Calu3 (cell line): Measurements from ENCODE around the gene FSCN2. TPM values are rescaled to one million over a fixed set of nuclear protein-coding genes. Genes with fewer than 3 reads are reported as not detected.

ENCODE experiments used
- BruUV-seq: library from RNA; stranded (reverse); fragments of 400-500 nt; replicated peaks from 2 replicates; lab custom pipeline; 2021; lab: Mats Ljungman, UMichigan
- CTCF ChIA-PET: fragments of 300-600 bp; sonication (Branson Sonifier 250); formaldehyde crosslinking; loops from one replicate; lab custom pipeline; 2022; ENCODE audit warnings: antibody characterized with exemption; lab: Charles Lee
- DNase-seq: peaks from one replicate; pipeline ENCODE4 v3.0.0; 2022
- H3K27ac Mint-ChIP-seq: one replicate; pipeline ENCODE4 v1.8.0; 2022; ENCODE audit warnings: mixed read lengths; ENCODE audit not compliant: unreplicated experiment
- H3K27me3 Mint-ChIP-seq: one replicate; pipeline ENCODE4 v1.8.0; 2022; ENCODE audit warnings: mixed read lengths; ENCODE audit not compliant: unreplicated experiment
- H3K36me3 Mint-ChIP-seq: one replicate; pipeline ENCODE4 v1.8.0; 2022; ENCODE audit warnings: mild to moderate bottlenecking, moderate library complexity, mixed read lengths; ENCODE audit not compliant: insufficient read depth, unreplicated experiment
- H3K4me1 Mint-ChIP-seq: one replicate; pipeline ENCODE4 v1.8.0; 2022; ENCODE audit warnings: mild to moderate bottlenecking, low read depth, mixed read lengths; ENCODE audit not compliant: unreplicated experiment
- H3K4me3 Mint-ChIP-seq: one replicate; pipeline ENCODE4 v1.8.0; 2022; ENCODE audit warnings: mild to moderate bottlenecking, low read depth, moderate library complexity, mixed read lengths; ENCODE audit not compliant: unreplicated experiment
- H3K9me3 Mint-ChIP-seq: one replicate; pipeline ENCODE4 v1.8.0; 2022; ENCODE audit warnings: low read depth, mixed read lengths; ENCODE audit not compliant: unreplicated experiment
- CTCF ChIP-seq: fragments of 200-600 bp; IDR thresholded peaks from one replicate; pipeline ENCODE4 v1.8.0; 2022; ENCODE audit warnings: antibody characterized with exemption; ENCODE audit not compliant: unreplicated experiment
- intact Hi-C: fragments of 100-400 bp; cut with micrococcal nuclease; formaldehyde crosslinking; loops from one replicate; pipeline ENCODE4 v1.10.0; 2022; ENCODE audit not compliant: unreplicated experiment
- total RNA-seq: library from RNA; stranded (reverse); gene quantifications from 2 replicates; pipeline ENCODE4 v1.2.3, GENCODE V29; 2022

FSCN2 gene
- total RNA-seq, 1 experiment from 2014 or later: 5.5 TPM

GRCh38 chr17:81553018-81553615 is 24.9 kb downstream of the FSCN2 start:
- Mint-ChIP-seq H3K36me3 (peaks cover 94% of the 10 kb centered on the region), H3K27ac (peak overlapping the region; percentile 82), H3K27me3 (no peaks in the 10 kb centered on the region), H3K4me1 (peaks cover 24% of the 10 kb centered on the region), H3K4me3 (peak overlapping the region; percentile 92), H3K9me3 (no peaks in the 10 kb centered on the region)
- CTCF ChIA-PET: interaction anchor here (0.9 to 1.8 kb wide), 5 partner anchors 10 to 35 kb away, joined by 3 to 10 read pairs (median 3); no protein-coding TSS in a partner anchor
- no peak for TF ChIP-seq CTCF
- BruUV-seq: no TSS peak
- intact Hi-C loops: loop anchor here (2.0 kb wide), 1 partner anchor 48 kb away; no protein-coding TSS in a partner anchor
- DNase-seq: peak; percentile 67

- Mint-ChIP-seq H3K9me3 (no peaks in the 10 kb centered on the region), H3K4me3 (peak overlapping the region; percentile 92), H3K4me1 (peaks cover 24% of the 10 kb centered on the region), H3K27ac (peak overlapping the region; percentile 82), H3K36me3 (peaks cover 96% of the 10 kb centered on the region), H3K27me3 (no peaks in the 10 kb centered on the region)
- intact Hi-C loops: loop anchor here (2.0 kb wide), 1 partner anchor 47 kb away; no protein-coding TSS in a partner anchor
- CTCF ChIA-PET: no interaction called here
- BruUV-seq: TSS peak; percentile 50
- peak; percentile 33 for DNase-seq
- TF ChIP-seq CTCF: no peak
Observed at GRCh38 chr17:81553616-81554181, 25.5 kb downstream of the FSCN2 start.

- BruUV-seq: no TSS peak
- H3K27ac Mint-ChIP-seq: no peak overlapping the region
- H3K9me3 Mint-ChIP-seq: no peaks in the 10 kb centered on the region
- H3K27me3 Mint-ChIP-seq: no peaks in the 10 kb centered on the region
- H3K4me1 Mint-ChIP-seq: peaks cover 24% of the 10 kb centered on the region
- peaks cover 91% of the 10 kb centered on the region for H3K36me3 Mint-ChIP-seq
- CTCF ChIA-PET: no interaction called here
- H3K4me3 Mint-ChIP-seq: no peak overlapping the region
- no peak for TF ChIP-seq CTCF
- peak; percentile 19 for DNase-seq
- intact Hi-C loops: no loop called here
Observed at GRCh38 chr17:81556175-81556691, 28.1 kb downstream of the FSCN2 start.

GRCh38 chr17:81556863-81557262 is 28.7 kb downstream of the FSCN2 start:
- CTCF ChIA-PET: no interaction called here

More at GRCh38 chr17:81556863-81557262, 28.7 kb downstream of the FSCN2 start:
- Mint-ChIP-seq H3K4me3 (no peak overlapping the region), H3K36me3 (peaks cover 91% of the 10 kb centered on the region), H3K4me1 (peaks cover 24% of the 10 kb centered on the region), H3K27me3 (no peaks in the 10 kb centered on the region), H3K9me3 (no peaks in the 10 kb centered on the region), H3K27ac (no peak overlapping the region)
- TF ChIP-seq CTCF: no peak
- intact Hi-C loops: no loop called here
- no peak for DNase-seq
- TSS peak; percentile 12 for BruUV-seq
